NCI-H2227 (cell line): Measurements from ENCODE around the gene OTOP3.
"Not testable (repeated sequence)": the region's sequence is repeated elsewhere in the genome, so short reads cannot be mapped to it uniquely, and the experiment has no call there.

ENCODE experiments used
- DNase-seq: peaks from one replicate; lab custom pipeline; 2025; ENCODE audit not compliant: unreplicated experiment; lab: John Stamatoyannopoulos, UW

Gene OTOP3, protein sequence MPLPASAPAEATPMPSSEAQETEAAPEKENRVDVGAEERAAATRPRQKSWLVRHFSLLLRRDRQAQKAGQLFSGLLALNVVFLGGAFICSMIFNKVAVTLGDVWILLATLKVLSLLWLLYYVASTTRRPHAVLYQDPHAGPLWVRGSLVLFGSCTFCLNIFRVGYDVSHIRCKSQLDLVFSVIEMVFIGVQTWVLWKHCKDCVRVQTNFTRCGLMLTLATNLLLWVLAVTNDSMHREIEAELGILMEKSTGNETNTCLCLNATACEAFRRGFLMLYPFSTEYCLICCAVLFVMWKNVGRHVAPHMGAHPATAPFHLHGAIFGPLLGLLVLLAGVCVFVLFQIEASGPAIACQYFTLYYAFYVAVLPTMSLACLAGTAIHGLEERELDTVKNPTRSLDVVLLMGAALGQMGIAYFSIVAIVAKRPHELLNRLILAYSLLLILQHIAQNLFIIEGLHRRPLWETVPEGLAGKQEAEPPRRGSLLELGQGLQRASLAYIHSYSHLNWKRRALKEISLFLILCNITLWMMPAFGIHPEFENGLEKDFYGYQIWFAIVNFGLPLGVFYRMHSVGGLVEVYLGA

DNA sequence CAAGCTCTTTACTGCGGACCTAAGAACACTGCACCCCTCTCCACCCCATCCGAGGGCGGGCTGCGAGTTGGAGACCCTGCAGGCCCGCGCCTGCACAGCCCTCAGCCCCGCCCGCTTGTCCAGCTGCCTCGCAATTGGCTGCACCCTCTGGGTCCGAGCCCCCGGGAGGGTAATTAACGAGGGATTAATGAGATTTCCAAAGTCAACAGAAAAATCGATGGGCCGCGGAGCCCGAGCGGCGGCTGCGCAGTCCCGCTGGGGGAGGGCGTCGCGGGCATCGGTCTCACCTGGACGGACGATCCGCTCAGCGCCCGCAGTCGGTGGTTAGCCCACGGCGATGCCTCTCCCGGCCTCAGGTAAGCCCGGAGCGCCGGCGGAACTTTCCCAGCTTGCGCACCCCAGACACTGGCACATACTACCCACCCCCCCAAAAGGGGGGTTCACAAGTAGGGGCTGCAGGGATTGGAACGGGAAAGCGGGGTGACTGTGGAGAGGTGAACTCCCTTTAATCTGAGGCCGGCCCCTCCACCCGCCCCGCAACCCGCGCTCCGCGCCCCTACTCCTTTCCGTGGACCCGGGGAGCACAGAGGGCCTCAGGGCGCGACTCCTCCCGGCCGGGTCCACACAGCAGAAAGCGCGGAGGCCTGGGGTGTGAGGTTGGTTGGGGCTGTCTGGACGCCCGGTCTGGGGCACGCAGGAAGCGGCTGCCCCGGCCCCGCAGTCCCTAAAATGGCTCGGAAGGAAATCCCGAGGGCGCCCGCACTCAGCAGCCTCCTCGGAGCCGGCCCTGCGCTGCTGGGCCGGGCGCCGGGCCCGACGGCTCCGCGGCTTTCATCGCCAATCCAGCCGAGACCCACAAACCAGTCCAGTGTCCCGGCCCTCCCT is at the start of gene OTOP3:
TSS of gene OTOP3 (plus strand) at position 314 of the 885 bp plus-strand sequence. CDS start at position 338, 24 bp downstream.
- DNase-seq, result no peak

DNA sequence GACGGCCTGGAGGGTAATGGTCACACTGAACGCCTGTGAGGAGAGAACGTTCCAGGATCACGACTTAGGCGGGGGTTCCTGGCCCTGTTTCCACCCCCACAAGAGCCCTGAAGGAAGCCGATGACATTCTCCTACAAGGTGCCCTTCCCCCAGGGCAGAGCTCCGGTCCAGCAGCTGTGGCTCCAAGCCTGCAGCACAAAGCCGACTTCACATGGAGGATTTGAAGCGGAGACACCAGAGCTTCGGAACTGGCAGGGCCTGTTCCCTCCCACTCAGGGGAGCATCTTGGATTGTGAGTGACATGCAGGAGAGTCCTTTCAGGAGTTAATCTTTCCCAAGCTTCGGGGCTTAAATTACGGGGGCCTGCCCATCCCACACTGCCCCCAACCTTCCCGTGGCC is 47.2 kb upstream of the OTOP3 start:
- DNase-seq, result no peak

DNA sequence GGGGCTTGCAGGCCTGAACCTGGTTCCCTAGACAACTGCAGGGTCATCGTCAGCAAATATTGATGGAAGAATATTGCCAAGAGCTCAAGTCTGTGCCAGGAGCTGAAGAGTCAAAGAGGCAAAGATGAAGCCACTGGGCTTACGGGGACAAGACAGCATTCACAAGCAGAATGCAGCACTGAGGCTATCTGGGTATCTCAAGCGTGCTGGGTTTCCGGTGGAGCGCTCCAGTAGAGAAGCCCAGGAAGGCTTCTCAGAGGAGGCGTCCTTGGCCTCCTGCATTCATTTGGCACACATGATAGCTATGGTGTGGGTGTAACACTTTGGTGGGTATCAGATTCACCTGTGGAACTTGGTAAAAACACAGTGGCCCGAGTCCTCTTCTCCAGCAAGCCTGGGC is 45.1 kb upstream of the OTOP3 start:
- no peak for DNase-seq

DNA sequence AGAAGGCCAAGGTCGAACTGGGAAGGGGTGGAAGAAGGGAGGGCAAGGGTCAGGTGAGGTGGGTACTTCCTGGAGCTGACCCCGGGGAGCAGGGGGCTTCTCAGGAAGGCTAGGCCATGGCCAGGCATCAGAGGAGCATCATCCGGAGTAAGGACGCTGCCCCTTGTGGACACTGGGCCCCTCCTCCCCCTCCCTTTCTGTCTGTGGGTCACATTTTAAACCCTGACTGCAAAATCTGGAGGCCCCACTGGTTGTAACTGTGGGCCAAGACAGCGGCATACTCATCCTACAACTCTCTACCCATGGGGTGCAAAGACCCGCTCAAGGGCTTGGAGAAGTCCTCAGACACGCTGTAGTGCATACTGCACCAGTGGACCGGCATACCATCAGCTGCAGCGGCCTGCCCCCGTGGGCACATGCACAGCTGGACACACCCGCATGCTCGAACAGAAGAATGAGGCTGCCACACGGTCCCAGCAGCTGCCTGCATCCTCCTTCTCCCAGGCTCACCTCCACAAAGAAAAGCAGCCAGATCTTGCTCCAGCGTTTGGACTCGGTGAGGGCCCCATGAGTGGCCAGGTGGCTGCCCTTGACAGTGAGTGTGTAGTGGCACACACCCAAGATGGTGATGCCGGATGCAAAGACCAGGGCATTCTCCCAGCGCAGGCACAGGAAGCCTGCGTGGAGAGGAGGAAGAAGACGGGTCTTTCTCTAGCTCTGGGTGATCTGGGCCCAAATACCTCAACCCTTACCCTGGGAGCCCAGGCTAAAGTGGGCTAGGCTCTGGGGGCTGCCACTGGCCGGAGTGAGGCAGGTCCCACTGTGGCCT is 43.5 kb upstream of the OTOP3 start:
- DNase-seq, result no peak

DNA sequence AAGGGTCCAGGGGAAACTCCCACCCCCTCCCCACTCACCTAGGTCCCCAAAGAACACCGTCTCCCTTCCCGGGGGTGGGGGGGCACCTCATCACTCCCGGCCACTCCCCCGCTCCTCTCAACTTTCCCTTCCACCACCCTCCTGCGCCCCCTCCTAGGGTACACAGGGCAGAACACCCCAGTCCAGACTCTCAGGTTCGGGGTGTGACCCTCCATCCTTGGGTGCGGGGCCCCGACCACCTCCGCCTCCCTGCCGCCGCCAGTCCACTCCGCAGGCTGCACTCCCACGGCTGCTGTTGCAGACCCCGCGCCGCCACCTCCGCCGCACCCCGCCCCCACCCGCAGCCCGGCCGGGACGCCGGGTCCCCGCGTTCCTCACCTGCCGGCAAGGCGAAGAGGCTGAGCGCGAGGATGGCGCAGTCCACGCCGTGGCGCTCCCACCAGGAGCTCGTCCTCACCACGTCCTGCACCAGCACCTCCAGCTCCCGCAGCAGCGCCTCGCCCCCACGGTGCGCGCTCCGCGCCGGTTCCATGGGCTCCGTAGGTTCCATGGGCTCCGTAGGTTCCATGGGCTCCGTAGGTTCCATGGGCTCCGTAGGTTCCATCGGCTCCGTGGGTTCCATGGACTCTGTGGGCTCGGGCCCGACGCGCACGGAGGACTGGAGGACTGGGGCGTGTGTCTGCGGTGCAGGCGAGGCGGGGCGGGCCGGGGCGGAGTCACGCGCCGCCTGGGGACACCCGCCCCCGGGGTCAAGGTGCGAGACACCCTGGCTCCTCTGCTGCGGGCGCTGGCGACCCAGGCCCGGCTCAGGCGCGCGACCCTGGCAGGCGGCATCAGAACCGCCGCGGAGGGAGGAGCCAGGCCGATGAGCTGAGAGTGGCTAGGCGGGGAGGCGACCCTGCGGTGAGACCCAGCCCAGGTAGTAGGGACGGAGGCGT is 42.5 kb upstream of the OTOP3 start, which contains the start of gene FADS6:
TSS of gene FADS6 (minus strand) at position 660 of the 938 bp plus-strand sequence. CDS start at position 622, 38 bp downstream.
- no peak for DNase-seq

DNA sequence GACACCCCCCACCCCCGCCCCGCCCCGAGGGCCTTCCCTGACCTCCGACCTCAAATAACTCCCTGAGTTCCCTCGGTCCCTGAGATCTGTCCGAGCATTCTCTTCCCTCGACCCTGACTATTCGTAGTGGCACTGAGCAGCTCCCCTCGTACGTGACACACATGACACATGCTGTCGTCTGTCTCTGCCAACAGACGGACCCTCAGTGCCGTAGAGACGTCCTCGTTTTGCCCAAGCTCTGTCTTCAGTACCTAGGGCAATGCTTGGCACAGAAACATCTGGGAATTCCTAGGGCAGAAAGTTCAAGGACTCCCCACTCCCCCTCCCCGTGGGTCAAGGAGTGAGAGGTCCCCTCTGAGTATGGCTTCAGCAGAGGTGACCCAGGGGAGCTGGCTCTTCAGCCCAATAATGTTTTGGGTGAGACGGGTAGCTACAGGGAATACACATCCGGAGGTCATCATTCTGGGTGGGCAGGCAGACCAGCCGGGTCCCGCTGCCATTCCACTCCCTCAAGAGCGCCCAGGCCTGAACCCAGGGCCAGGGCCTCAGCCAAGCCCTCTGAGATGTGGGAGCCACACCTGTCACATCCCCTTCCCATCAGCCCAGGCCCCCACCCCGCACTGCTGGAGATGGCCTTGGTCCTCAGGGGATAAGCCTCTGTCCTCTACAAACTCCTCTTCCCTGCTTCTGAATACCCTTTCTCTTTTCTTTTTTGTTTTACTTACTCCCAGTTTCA is 41.6 kb upstream of the OTOP3 start:
- no peak for DNase-seq

DNA sequence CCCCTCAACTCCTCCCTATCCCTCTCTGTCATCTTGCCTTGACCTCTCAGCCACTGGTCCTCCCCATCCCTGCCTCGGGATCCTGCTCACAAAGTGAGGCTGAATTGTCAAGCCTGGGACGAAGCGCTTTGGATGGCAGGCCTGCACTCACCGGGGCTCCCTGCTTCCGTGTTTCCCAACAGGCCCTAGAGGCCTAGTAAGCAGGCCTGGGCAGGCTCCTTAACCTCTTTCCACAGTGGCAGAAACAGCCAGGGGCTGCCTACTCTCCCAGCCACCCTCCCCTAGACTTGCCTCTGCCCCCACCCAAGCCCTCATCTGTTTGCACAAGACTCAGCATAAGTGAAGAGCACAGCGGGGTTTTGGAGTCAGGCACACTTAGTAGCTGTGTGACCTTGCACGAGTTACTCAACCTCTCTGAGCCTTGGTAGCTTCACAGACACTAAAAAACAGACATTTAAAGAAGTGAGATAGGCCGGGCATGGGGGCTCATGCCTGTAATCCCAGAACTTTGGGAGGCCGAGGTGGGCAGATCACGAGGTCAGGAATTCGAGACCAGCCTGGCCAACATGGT is 37.2 kb upstream of the OTOP3 start:
- DNase-seq, result no peak

DNA sequence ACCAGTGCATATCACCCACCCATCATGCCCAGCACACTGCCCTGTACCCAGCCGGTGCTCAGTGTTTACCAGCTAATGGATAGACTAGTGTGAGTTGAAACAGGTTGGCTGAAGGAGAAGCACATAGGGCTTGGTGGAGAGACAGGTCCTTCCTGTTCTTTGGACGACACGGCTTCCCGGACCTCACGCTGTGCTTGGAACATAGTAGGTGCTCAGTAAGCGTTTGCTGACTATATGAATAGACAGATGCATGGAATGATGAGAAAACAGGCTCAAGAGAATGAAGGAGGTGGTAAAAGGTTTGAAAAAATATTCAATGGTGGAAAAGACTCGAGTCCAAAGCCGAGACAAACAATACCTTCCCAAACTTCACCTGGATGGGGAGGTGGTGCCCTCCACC is 35.5 kb upstream of the OTOP3 start:
- no peak for DNase-seq

DNA sequence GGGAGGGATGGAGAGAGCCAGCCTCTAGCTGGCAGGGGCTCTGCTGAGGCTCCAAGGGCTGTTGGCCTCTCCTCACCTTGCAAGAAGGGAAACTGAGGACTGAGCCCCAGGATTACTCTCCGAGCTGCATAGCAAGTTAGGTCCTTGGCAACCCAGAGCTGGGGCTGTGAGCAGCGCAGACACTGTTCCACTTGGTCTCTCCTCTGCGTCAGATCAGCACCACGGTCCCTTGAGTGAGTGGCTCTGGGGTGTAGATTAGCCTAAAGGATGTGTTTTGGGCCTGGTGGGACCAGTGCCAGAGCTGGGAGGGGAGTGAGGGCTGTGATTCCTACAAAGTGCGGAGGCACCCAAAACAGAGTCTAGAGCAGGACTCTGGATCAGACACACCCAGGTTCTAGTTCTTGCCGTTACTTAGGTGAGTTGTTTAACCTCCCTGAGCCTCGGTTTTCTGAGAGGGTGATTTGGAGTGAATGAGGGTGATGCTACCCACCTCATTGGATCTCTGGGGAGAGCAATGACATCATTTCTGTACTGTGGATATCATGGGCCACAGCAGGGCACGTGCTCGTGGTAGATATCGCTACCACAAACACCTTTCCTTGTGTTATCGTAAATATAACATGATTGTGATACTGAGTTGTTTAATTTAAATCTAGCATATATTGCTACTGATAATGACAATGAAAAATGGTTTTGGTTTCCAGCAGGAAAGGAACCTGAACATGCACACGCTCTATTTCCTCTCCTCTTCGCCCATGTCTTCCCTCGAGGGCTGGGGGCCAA is 34.2 kb upstream of the OTOP3 start:
- no peak for DNase-seq

DNA sequence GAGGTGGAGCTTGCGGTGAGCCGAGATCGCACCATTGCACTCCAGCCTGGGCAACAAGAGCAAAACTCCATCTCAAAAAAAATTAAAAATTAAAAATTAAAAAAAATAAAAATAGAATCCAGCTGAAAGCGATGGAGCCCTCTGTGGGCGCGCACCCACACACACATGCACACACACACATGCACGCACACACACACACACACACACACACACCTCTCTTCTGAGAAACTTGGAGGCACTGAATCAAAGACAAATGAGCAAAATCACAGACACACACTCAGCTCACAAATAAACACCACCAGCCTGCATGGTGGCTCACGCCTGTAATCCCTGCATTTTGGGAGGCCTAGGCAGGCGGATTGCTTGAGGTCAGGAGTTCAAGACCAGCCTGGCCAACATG is 32.7 kb upstream of the OTOP3 start:
- no peak for DNase-seq

DNA sequence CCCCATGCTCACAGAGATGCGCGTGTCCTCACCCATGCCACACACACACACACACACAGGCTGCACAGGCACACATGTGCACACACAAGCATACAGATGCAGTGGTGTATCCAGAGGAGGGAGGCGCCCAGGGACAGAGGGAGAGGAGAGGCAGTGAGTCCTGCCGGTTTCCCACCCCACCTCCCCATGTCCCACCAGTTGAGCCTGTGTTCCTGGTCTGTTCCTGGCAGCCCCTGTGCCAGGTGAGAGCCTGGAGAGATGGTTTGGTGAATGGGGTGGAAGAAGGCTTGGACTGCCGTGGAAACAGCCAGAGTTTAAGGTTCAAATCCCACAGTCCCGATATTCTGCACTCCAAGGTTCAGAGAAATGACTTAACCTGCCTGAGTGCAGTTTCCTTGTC is 32.0 kb upstream of the OTOP3 start:
- DNase-seq, result no peak

DNA sequence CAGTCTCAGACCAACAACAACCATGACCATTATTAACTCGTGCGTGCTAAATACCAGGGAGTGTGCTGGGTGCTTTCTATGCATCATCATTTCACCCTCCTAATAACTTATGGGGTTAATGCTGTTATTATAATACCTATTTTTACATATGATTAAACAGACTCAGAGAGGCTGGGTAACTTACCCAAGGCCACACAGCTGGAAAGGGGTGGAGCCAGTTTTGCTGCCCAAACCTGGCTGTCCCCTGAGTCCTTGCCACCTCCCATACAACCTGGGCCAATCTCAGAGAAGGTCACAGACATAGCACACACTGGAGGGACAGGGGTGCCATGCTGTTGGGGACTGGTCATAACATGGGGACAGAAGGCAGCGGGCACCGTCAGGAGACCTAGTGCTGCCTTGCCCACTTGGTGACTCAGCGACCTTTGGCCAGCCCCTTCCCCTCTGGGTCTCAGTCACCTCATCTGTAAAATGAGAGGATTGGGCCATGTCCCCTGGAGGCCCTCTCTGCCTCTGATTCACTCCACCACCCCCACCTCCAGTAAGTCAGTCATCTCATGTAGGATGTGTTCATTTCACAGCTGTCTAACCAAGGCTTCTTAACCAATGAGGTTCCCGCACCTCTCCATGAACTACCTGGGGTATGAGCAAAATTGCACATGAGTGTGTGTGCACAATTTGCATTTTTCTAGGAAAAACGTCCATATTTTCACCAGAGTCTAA is 30.9 kb upstream of the OTOP3 start:
- DNase-seq, result no peak

DNA sequence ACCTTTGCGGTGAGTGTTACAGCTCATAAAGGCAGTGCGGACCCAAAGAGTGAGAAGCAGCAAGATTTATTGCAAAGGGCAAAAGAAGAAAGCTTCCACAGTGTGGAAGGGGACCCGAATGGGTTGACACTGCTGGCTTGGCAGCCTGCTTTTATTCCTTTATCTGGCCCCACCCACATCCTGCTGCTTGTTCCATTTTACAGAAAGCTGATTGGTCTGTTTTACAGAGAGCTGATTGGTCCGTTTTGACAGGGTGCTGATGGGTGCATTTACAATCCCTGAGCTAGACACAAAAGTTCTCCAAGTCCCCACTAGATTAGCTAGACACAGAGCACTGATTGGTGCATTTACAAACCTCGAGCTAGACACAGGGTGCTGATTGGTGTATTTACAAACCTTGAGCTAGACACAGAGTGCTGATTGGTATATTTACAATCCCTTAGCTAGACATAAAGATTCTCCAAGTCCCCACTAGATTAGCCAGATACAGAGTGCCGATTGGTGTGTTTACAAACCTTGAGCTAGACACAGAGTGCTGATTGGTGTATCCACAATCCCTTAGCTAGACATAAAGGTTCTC is 29.4 kb upstream of the OTOP3 start:
- DNase-seq, result not testable (repeated sequence)

DNA sequence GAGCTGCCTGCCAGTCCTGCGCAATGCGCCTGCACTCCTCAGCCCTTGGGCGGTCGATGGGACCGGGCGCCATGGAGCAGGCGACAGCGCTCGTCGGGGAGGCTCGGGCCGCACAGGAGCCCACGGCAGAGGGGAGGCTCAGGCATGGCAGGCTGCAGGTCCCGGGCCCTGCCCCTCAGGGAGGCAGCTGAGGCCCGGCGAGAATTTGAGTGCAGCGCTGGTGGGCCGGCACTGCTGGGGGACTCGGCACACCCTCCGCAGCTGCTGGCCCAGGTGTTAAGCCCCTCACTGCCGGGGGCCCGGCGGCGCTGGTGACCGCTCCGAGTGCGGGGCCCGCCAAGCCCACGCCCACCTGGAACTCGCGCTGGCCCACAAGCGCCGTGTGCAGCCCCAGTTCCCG is 28.7 kb upstream of the OTOP3 start:
- DNase-seq, result no peak

DNA sequence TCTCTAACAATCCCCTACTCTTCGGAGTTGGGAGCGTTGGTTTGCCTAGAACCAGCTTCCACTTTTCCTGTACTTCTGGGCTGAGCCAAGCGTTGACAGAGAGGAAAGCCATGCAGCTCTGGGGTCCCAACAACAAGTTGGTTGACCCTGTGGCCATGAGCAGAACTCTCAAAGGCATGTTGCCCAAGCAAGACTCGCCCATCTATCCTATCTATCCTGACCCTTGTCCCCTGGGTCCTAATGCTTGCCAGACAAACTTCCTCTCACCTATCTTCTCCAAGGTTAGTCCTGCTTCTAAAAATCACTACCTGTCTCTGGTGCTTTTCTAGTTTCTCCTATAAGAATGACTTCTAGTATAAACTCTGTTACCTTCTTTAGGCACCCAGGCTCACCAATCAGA is 26.6 kb upstream of the OTOP3 start:
- not testable (repeated sequence) for DNase-seq

DNA sequence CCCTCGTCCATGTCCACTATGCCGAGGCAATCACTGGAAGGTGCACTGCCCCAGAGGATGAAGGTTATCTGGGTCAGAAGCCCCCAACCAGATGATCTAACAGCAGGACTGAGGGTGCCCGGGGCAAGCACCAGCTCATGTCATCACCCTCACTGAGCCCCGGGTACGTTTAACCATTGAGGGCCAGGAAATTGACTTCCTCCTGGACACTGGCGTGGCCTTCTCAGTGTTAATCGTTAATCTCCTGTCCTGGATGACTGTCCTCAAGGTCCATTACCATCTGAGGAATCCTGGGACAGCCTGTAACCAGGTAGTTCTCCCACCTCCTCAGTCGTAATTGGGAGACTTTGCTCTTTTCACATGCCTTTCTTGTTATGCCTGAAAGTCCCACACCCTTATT is 24.3 kb upstream of the OTOP3 start:
- DNase-seq, result not testable (repeated sequence)
